Measurements from ENCODE around the gene ARTN. TPM values are rescaled to one million over a fixed set of nuclear protein-coding genes. Genes with fewer than 3 reads are reported as not detected.
A peak's percentile ranks its signal among the peaks of the same experiment; 100 is the strongest.

ARTN gene
- total RNA-seq, 1 donor from 2014 or later: 1.6 TPM

DNA sequence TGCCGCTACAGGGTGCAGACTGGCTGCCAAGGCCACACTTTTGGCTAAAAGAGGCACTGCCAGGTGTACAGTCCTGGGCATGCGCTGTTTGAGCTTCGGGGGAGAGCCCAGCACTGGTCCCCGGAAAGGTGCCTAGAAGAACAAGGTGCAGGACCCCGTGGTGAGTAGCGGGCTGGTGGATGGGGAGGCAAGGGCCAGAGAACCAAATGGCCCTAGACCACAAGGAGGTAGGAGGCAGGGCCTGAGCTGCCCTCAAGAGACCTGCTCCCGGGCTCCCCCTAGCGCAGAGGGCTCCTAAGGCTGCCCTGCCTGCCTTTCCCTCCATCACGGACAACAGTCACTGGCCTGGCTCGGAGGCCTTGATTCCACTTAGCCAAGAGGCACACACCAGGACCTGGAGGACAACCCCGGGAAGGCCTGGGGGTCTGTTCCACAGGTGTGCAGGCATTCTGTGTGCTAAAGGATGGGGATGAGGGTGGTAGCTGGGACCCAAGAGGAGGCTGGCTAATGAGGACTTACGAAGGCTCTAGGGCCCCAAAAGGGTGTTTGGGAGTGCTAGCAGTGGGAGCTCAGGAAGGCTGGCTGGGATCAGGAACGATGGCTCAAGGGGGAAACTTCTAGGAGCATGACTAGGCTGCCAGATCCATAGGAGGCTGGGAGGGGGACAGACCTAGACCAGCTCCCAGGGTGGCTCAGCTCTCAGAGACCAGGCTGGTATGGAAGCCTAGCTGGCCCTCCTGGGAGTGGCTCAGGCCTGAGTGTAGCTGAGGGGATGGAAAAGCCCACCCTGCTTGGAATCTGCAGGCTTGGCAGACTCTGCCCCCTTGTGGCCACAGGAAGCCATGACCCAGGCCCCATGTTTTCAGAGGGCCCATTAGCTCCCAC lies 742 bp downstream of the ARTN start:
- peak in 1 of 2 experiments; percentile 84 for DNase-seq (ENCODE audit: low spot score in 2 of 2, unreplicated experiment in 2 of 2)
- peaks cover 55% of the 10 kb centered on the region for H3K27me3 Mint-ChIP-seq (ENCODE audit: low read depth)
- peak overlapping the region; percentile 65 for H3K4me3 Mint-ChIP-seq
- H3K27ac Mint-ChIP-seq: no peak overlapping the region
- peaks cover 14% of the 10 kb centered on the region for H3K4me1 Mint-ChIP-seq
- no peaks in the 10 kb centered on the region for H3K9me3 Mint-ChIP-seq
- TF ChIP-seq, protein P1, sequence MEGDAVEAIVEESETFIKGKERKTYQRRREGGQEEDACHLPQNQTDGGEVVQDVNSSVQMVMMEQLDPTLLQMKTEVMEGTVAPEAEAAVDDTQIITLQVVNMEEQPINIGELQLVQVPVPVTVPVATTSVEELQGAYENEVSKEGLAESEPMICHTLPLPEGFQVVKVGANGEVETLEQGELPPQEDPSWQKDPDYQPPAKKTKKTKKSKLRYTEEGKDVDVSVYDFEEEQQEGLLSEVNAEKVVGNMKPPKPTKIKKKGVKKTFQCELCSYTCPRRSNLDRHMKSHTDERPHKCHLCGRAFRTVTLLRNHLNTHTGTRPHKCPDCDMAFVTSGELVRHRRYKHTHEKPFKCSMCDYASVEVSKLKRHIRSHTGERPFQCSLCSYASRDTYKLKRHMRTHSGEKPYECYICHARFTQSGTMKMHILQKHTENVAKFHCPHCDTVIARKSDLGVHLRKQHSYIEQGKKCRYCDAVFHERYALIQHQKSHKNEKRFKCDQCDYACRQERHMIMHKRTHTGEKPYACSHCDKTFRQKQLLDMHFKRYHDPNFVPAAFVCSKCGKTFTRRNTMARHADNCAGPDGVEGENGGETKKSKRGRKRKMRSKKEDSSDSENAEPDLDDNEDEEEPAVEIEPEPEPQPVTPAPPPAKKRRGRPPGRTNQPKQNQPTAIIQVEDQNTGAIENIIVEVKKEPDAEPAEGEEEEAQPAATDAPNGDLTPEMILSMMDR (IDR thresholded peaks at IDR 0.05; ENCODE audit: unreplicated experiment): peak; percentile 95
- peaks cover 6% of the 10 kb centered on the region for H3K36me3 Mint-ChIP-seq

DNA sequence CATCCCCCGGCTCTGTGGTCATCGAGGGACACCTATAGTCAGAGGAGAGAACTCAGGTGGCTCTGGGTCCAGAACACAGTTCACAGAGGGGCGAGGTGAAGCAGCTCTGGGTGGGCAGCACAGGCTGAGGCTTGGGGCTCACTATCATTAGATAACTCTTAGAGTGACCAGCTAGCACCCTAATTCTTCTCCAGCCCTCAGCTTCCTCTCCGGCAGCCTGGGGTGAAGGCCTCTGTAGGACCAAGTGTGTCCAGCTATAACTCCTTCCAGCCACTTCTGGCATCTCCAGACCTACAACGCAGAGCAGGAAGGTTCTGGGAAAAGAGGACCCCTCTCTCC lies 1.4 kb downstream of the ARTN start:
- Mint-ChIP-seq H3K4me3 (peak overlapping the region; percentile 47), H3K36me3 (peaks cover under 1% of the 10 kb centered on the region), H3K27ac (no peak overlapping the region), H3K27me3 (ENCODE audit: low read depth) (peaks cover 61% of the 10 kb centered on the region), H3K9me3 (no peaks in the 10 kb centered on the region), H3K4me1 (peaks cover 14% of the 10 kb centered on the region)
- DNase-seq (ENCODE audit: low spot score in 2 of 2, unreplicated experiment in 2 of 2): no peak
- TF ChIP-seq, protein P1 (IDR thresholded peaks at IDR 0.05; ENCODE audit: unreplicated experiment): no peak

DNA sequence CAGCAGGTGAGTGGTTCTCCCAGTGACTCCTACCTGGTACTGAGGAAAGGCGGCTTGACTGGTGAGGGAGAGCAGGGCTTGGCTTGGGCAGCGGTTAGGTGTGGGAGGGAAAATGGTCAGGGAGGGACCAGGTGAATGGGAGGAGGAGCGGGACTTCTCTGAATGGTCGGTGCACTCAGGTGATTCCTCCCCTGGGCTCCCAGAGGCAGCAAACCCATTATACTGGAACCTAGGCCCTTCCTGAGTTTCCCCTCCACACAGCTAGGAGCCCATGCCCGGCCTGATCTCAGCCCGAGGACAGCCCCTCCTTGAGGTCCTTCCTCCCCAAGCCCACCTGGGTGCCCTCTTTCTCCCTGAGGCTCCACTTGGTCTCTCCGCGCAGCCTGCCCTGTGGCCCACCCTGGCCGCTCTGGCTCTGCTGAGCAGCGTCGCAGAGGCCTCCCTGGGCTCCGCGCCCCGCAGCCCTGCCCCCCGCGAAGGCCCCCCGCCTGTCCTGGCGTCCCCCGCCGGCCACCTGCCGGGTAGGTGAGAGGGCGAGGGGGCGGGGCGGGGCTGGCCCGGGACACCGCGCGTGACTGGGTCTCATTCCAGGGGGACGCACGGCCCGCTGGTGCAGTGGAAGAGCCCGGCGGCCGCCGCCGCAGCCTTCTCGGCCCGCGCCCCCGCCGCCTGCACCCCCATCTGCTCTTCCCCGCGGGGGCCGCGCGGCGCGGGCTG lies 2.3 kb downstream of the ARTN start:
- Mint-ChIP-seq H3K36me3 (no peaks in the 10 kb centered on the region), H3K4me3 (peak overlapping the region; percentile 45), H3K4me1 (peaks cover 14% of the 10 kb centered on the region), H3K27me3 (ENCODE audit: low read depth) (peaks cover 64% of the 10 kb centered on the region), H3K9me3 (no peaks in the 10 kb centered on the region), H3K27ac (no peak overlapping the region)
- TF ChIP-seq, protein P1 (IDR thresholded peaks at IDR 0.05; ENCODE audit: unreplicated experiment): no peak
- no peak for DNase-seq (ENCODE audit: low spot score in 2 of 2, unreplicated experiment in 2 of 2)

DNA sequence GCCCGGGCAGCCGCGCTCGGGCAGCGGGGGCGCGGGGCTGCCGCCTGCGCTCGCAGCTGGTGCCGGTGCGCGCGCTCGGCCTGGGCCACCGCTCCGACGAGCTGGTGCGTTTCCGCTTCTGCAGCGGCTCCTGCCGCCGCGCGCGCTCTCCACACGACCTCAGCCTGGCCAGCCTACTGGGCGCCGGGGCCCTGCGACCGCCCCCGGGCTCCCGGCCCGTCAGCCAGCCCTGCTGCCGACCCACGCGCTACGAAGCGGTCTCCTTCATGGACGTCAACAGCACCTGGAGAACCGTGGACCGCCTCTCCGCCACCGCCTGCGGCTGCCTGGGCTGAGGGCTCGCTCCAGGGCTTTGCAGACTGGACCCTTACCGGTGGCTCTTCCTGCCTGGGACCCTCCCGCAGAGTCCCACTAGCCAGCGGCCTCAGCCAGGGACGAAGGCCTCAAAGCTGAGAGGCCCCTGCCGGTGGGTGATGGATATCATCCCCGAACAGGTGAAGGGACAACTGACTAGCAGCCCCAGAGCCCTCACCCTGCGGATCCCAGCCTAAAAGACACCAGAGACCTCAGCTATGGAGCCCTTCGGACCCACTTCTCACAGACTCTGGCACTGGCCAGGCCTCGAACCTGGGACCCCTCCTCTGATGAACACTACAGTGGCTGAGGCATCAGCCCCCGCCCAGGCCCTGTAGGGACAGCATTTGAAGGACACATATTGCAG lies 3.0 kb downstream of the ARTN start:
- H3K27ac Mint-ChIP-seq: no peak overlapping the region
- H3K4me3 Mint-ChIP-seq: peak overlapping the region; percentile 70
- TF ChIP-seq, protein P1 (IDR thresholded peaks at IDR 0.05; ENCODE audit: unreplicated experiment): peak; percentile 16
- no peaks in the 10 kb centered on the region for H3K9me3 Mint-ChIP-seq
- H3K27me3 Mint-ChIP-seq (ENCODE audit: low read depth): peaks cover 60% of the 10 kb centered on the region
- H3K4me1 Mint-ChIP-seq: peaks cover 14% of the 10 kb centered on the region
- DNase-seq (ENCODE audit: low spot score in 2 of 2, unreplicated experiment in 2 of 2): peak in 1 of 2 experiments; percentile 50
- no peaks in the 10 kb centered on the region for H3K36me3 Mint-ChIP-seq

DNA sequence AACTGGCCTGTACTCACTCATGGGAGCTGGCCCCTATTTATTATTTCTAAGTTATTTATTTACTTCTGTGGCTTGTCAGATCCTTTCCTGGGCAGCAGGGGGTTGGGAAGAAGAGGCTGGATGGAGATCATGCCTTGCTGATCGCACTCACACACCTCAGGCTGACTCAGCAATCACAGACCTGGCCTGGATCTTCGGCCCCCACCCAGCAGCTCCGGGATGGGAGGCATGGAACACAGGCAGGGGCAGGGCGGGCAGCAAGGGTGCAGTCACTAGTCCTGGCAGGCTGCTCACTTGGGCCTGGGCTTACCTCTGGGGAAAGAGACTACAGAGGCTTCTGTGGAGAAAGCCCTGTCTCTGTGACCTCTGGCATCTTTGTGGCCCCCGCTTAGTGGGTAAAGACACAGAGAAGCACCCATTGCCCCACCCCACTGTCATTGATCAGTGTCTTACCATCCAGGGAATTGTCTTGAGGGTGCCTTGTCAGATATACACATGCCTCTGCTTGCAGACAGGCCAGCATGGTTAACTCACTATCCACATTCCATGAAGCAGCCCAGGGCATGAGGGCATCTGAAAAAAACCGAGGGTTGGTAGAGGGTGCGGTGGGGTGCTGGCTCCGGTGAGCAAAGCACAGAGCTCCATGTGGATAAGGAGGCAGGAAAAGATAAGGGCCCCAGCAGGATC lies 3.7 kb downstream of the ARTN start:
- Mint-ChIP-seq H3K36me3 (no peaks in the 10 kb centered on the region), H3K9me3 (no peaks in the 10 kb centered on the region), H3K4me1 (peaks cover 14% of the 10 kb centered on the region), H3K27me3 (ENCODE audit: low read depth) (peaks cover 54% of the 10 kb centered on the region), H3K27ac (no peak overlapping the region), H3K4me3 (peak overlapping the region; percentile 8)
- no peak for DNase-seq (ENCODE audit: low spot score in 2 of 2, unreplicated experiment in 2 of 2)
- TF ChIP-seq, protein P1 (IDR thresholded peaks at IDR 0.05; ENCODE audit: unreplicated experiment): no peak
